Loucy (cell line): Measurements from ENCODE around the gene PDE8B.

ENCODE experiments used
- EZH2phosphoT487 ChIP-seq: fragments of 200-600 bp; IDR thresholded peaks from 2 replicates; pipeline ENCODE4 v1.6.1; 2018; ENCODE audit warnings: antibody characterized with exemption, mild to moderate bottlenecking, moderate library complexity, borderline replicate concordance
- TF ChIP-seq, protein P1 (sequence below): fragments of 200-600 bp; sonication (generic); conservative IDR thresholded peaks from 2 replicates; pipeline ENCODE4 v1.5.1; 2014; ENCODE audit warnings: mild to moderate bottlenecking, antibody characterized with exemption, low read length

DNA sequence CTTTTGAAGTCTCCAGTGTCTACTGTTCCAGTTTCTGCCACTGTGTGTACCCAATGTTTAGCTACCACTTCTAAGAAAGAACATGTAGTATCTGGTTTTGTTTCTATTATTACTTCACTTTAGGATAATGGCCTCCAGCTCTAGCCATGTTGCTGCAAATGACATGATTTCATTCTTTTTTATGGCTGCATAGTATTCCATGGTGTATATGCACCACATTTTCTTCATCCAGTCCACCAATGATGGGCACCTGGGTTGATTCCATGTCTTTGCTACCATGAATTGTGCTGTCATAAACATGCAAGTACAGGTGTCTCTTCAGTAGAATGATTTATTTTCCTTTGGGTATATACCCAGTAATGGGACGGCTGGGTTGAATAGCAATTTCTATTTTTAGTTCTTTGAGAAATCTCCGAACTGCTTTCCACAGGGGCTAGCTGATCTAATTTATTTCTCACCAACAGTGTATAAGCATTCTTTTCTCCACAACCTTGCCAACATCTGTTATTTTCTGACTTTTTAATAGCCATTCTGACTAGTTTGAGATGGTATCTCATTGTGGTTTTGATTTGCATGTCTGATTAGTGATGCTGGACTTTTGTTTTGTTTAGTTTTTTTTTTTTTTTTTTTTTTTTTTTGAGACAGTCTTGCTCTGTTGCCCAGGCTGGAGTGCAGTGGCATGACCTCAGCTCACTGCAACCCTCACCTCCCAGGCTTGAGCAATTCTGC lies 212.7 kb downstream of the PDE8B start:
- TF ChIP-seq, protein P1, sequence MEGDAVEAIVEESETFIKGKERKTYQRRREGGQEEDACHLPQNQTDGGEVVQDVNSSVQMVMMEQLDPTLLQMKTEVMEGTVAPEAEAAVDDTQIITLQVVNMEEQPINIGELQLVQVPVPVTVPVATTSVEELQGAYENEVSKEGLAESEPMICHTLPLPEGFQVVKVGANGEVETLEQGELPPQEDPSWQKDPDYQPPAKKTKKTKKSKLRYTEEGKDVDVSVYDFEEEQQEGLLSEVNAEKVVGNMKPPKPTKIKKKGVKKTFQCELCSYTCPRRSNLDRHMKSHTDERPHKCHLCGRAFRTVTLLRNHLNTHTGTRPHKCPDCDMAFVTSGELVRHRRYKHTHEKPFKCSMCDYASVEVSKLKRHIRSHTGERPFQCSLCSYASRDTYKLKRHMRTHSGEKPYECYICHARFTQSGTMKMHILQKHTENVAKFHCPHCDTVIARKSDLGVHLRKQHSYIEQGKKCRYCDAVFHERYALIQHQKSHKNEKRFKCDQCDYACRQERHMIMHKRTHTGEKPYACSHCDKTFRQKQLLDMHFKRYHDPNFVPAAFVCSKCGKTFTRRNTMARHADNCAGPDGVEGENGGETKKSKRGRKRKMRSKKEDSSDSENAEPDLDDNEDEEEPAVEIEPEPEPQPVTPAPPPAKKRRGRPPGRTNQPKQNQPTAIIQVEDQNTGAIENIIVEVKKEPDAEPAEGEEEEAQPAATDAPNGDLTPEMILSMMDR, result no peak
- no peak for TF ChIP-seq EZH2phosphoT487
